Heart left ventricle (tissue), 13 donors: Measurements from ENCODE around the gene S1PR2.

ENCODE experiments used
- CTCF ChIP-seq, 12 donors: fragments of 200-600 bp; sonication (generic) in 4 of 12; IDR thresholded peaks; one replicate each; pipeline versions ENCODE4 v1.5.0 to v1.8.0; 2018 to 2022; ENCODE audit warnings: antibody characterized with exemption in 12 of 12, mild to moderate bottlenecking in 5 of 12
- POLR2A ChIP-seq, 2 donors: fragments of 450-650 bp; IDR thresholded peaks; one replicate each; pipeline ENCODE4 v1.6.1; 2017; ENCODE audit warnings: antibody characterized with exemption in 2 of 2, mild to moderate bottlenecking in 2 of 2, moderate library complexity in 2 of 2
- donor health status: ischemic (EF 13 %, LVEDD 7.1; RV severe dilation, severe dysfunction).
- donor health status: DM: no; HTN: yes; CAD: no.
- donor health status: DM: no; HTN: no; CAD: no.
- donor health status: ischemic (EF 25% LVEDD 6.9; RV normal size, moderate dysfunction).
- donor health status: ischemic (EF 25% LVEDD 5.7; RV mildly dilated, moderate dysfunction).
- donor health status: ischemic (EF 35%, LVEDD 5.7; RV mildly dilated, moderate dysfunction).
- donor health status: nonischemic (EF 11% LVEDD 7.7; RV severe dilation, severe dysfunction).
- donor health status: DM: yes; HTN: yes; CAD: no.
- donor health status: PGD.
- donor health status: ischemic (EF 29% LVEDD 5.4; RV normal size, mild dysfunction).
- donor health status: nonischemic (EF 23%, LVEDD 6.1; RV moderate dilation, normal function).

DNA sequence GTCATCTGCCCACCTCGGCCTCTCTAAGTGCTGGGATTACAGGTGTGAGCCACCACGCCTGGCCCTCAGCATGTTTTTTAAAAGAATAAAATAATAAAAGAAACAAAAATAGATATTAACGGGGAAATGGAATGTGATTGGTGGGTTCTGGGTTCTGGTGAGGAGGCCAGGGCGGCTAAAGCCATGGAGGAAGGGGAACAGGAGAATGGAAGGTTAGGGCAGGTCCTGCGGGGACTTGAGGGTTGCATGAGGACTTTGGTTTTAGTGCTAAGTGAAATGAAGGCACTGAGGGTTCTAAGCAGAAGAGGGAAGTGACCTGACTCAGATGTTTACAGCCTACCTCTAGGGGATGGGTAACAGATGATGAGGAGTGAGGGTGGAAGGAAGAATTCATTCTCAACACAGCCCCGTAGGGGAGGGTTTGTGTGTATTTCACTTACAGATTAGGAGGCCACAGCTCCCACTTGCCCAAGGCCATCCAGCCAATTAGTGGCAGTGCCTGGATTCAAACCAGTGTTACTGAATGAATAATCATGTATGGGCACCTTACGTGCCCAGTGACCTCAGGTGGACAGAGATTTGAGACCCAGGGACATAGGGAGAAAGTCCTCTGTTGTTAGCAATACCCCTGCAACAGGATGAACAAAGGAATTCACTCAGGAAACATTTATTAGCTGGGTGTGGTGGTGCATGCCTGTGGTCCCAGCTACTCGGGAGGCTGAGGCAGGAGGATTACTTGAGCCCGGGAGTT, 14.2 kb upstream of the S1PR2 start:
- TF ChIP-seq CTCF (IDR thresholded peaks at IDR 0.05) (no peak), POLR2A (IDR thresholded peaks at IDR 0.05) (no peak)
